ENCODE data around the gene TMEM95.
A peak's percentile ranks its signal among the peaks of the same experiment; 100 is the strongest.

TMEM95 gene

GRCh38 chr17:7311110-7311705 lies 43.7 kb upstream of the TMEM95 start:
- no peak overlapping the region for H3K4me3 ChIP-seq (ENCODE audit: low read depth, low read length)
- no peak for TF ChIP-seq CTCF (IDR thresholded peaks at IDR 0.05; ENCODE audit: insufficient read depth, low read depth, low read length, missing control alignments)
- no peak for DNase-seq (ENCODE audit: low read depth)

- TF ChIP-seq CTCF (IDR thresholded peaks at IDR 0.05; ENCODE audit: insufficient read depth, low read depth, low read length, missing control alignments) = no peak
- no peak overlapping the region for H3K4me3 ChIP-seq (ENCODE audit: low read depth, low read length)
Measured at GRCh38 chr17:7312432-7313087, 42.4 kb upstream of the TMEM95 start.

GRCh38 chr17:7313088-7313889 lies 41.7 kb upstream of the TMEM95 start:
- no peak overlapping the region for H3K4me3 ChIP-seq (ENCODE audit: low read depth, low read length)
- peak; percentile 57 for DNase-seq (ENCODE audit: low read depth)
- TF ChIP-seq CTCF (IDR thresholded peaks at IDR 0.05; ENCODE audit: insufficient read depth, low read depth, low read length, missing control alignments) = no peak

More at GRCh38 chr17:7312432-7313087, 42.4 kb upstream of the TMEM95 start:
- DNase-seq (ENCODE audit: low read depth) = no peak

GRCh38 chr17:7313890-7314718 lies 40.9 kb upstream of the TMEM95 start:
- no peak for TF ChIP-seq CTCF (IDR thresholded peaks at IDR 0.05; ENCODE audit: insufficient read depth, low read depth, low read length, missing control alignments)
- peak overlapping the region; percentile 64 for H3K4me3 ChIP-seq (ENCODE audit: low read depth, low read length)
- peak; percentile 47 for DNase-seq (ENCODE audit: low read depth)

- TF ChIP-seq CTCF (IDR thresholded peaks at IDR 0.05; ENCODE audit: insufficient read depth, low read depth, low read length, missing control alignments) = no peak
- peak; percentile 93 for DNase-seq (ENCODE audit: low read depth)
- H3K4me3 ChIP-seq (ENCODE audit: low read depth, low read length) = peak within 1 kb of the TSS; percentile 64
Measured at GRCh38 chr17:7314719-7315569, 40.0 kb upstream of the TMEM95 start, which contains the start of gene GPS2. TSS of gene GPS2 (minus strand) at chr17:7315360. CDS start at chr17:7315052, 308 bp downstream.
